ENCODE data around the gene RNF223. TPM values are rescaled to one million over a fixed set of nuclear protein-coding genes. Genes with fewer than 3 reads are reported as not detected.

The RNF223 gene
- polyA plus RNA-seq, 2 of the 4 experiments (the other 2 are of a cell fraction) = 0.08 TPM; not detected in 1

- no peak for TF ChIP-seq HDAC2 (IDR thresholded peaks at IDR 0.05)
- TF ChIP-seq PHF8 (IDR thresholded peaks at IDR 0.05; ENCODE audit: borderline replicate concordance, low read depth) = no peak
- 0 out of 5 replicates have a peak, but pooled peaks of 1 of the 2 experiments have one; percentile 31 for TF ChIP-seq JUN (IDR thresholded peaks at IDR 0.05)
- peak; percentile 41; the same call in 1 of the 2 replicates for TF ChIP-seq GATA3 (IDR thresholded peaks at IDR 0.05; ENCODE audit: borderline replicate concordance)
- TF ChIP-seq FOSL2 (IDR thresholded peaks at IDR 0.05) = no peak
- 0 out of 2 replicates have a peak, but pooled peaks have one; percentile 19 for TF ChIP-seq FOSL2 (CRISPR knock-in tag; IDR thresholded peaks at IDR 0.05)
- TF ChIP-seq, protein P1, sequence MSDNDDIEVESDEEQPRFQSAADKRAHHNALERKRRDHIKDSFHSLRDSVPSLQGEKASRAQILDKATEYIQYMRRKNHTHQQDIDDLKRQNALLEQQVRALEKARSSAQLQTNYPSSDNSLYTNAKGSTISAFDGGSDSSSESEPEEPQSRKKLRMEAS (IDR thresholded peaks at IDR 0.05) = 0 out of 2 replicates have a peak, but pooled peaks have one; percentile 14
- Histone ChIP-seq H3K27ac (peak overlapping the region; percentile 86 to 98), H3K4me3 (peak overlapping the region; percentile 36; the same call in 2 of the 3 replicates), H3K4me1 (peaks cover 50% of the 10 kb centered on the region), H3K9me3 (no peaks in the 10 kb centered on the region), H3K4me2 (peak overlapping the region; percentile 98)
- no CpG with 5 or more reads among the region's 31 CpGs for WGBS (ENCODE audit: missing lambda C conversion rate)
- FAIRE-seq = no peak
- ChIA-PET POLR2A (no interaction called here), CTCF (interaction anchor here (0.7 to 3.9 kb wide), 6 partner anchors 9 to 41 kb away, joined by 3 to 22 read pairs (median 6); partner anchors contain the start of gene ISG15)
- peak; percentile 9 to 39; a peak in 3 of 6 replicates for ATAC-seq
- DNase-seq (ENCODE audit: low read depth in 1 of 2, low spot score in 1 of 2) = peak in 1 of 2 experiments; percentile 65
Measured at GRCh38 chr1:1024771-1025699, 49.1 kb downstream of the RNF223 start.

GRCh38 chr1:1024149-1024770, 49.8 kb downstream of the RNF223 start:
- CTCF ChIA-PET = interaction anchor here (0.7 to 3.9 kb wide), 8 partner anchors 8 to 42 kb away, joined by 3 to 22 read pairs (median 4); partner anchors contain the start of gene ISG15
- DNase-seq (ENCODE audit: low read depth in 1 of 2, low spot score in 1 of 2) = no peak
- H3K4me3 ChIP-seq = peak overlapping the region; percentile 36; the same call in 1 of the 3 replicates
- ATAC-seq = no peak; a peak in 1 of 6 replicates
- H3K27ac ChIP-seq = peak overlapping the region; percentile 86 to 98
- H3K4me2 ChIP-seq = peak overlapping the region; percentile 98
- POLR2A ChIA-PET = no interaction called here
- H3K4me1 ChIP-seq = peaks cover 50% of the 10 kb centered on the region
- 81% methylated on average over 7 of the region's 9 CpGs for WGBS (ENCODE audit: missing lambda C conversion rate)
- no peak for FAIRE-seq
- TF ChIP-seq CBX8 (IDR thresholded peaks at IDR 0.05) (no peak), EHMT2 (IDR thresholded peaks at IDR 0.05; ENCODE audit: low read depth) (no peak), FOSB (CRISPR knock-in tag; IDR thresholded peaks at IDR 0.05) (no peak), SREBF2 (IDR thresholded peaks at IDR 0.05) (no peak)
- H3K9me3 ChIP-seq = no peaks in the 10 kb centered on the region

DNA sequence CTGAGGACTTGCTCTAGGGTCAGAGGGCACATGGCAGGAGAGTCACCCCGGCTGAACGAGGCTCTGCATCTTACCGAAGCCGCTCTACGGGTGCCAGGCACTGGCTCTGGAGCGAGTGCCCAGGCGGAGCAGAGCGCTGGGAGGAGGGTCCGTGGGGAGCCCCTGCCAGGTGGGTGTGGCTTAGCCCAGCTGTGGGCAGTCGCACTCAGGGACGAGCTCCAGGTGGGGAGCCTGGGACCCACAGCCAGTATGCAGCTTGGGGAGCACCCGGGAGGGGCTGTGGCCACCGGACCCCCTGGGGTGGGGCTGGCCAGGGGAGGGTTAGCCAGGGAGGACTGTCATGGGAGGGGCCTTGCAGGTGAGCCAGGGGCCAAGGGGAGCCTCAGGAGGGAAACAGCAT, 50.4 kb downstream of the RNF223 start:
- FAIRE-seq = no peak
- peak overlapping the region; percentile 86 to 98 for H3K27ac ChIP-seq
- WGBS (ENCODE audit: missing lambda C conversion rate) = no CpG with 5 or more reads among the region's 13 CpGs
- peak overlapping the region; percentile 98 for H3K4me2 ChIP-seq
- ChIA-PET POLR2A (no interaction called here), CTCF (interaction anchor here (1.0 to 3.9 kb wide), 6 partner anchors 8 to 40 kb away, joined by 3 to 22 read pairs (median 6); partner anchors contain the start of gene ISG15)
- H3K4me3 ChIP-seq = no peak overlapping the region; the same call in 2 of the 3 replicates
- H3K4me1 ChIP-seq = peaks cover 53% of the 10 kb centered on the region
- no peaks in the 10 kb centered on the region for H3K9me3 ChIP-seq
- no peak for DNase-seq (ENCODE audit: low read depth in 1 of 2, low spot score in 1 of 2)
- no peak for TF ChIP-seq NPAS2 (CRISPR knock-in tag; IDR thresholded peaks at IDR 0.05; ENCODE audit: borderline replicate concordance)
- no peak for TF ChIP-seq ESRRA (IDR thresholded peaks at IDR 0.05; ENCODE audit: borderline replicate concordance, low read length)
- ATAC-seq = no peak

- CTCF ChIA-PET = interaction anchor here (0.9 to 10.5 kb wide), 5 partner anchors 10 to 230 kb away, joined by 3 to 92 read pairs (median 5); no protein-coding TSS in a partner anchor
- POLR2A ChIA-PET = no interaction called here
- H3K4me3 ChIP-seq = no peak overlapping the region; the same call in 2 of the 3 replicates
- H3K4me2 ChIP-seq = peak overlapping the region; percentile 98
- no peak for FAIRE-seq
- TF ChIP-seq SREBF2 (IDR thresholded peaks at IDR 0.05) (no peak), KDM5A (IDR thresholded peaks at IDR 0.05) (no peak), CBX2 (IDR thresholded peaks at IDR 0.05; ENCODE audit: borderline replicate concordance, low read depth) (no peak), BHLHE40 (IDR thresholded peaks at IDR 0.05; ENCODE audit: low read depth, low read length) (no peak)
- TF ChIP-seq, protein P1 (IDR thresholded peaks at IDR 0.05) = 0 out of 2 replicates have a peak, but pooled peaks have one; percentile 3
- H3K9me3 ChIP-seq = no peaks in the 10 kb centered on the region
- no peak for DNase-seq (ENCODE audit: low read depth in 1 of 2, low spot score in 1 of 2)
- 77% methylated on average over 3 of the region's 27 CpGs for WGBS (ENCODE audit: missing lambda C conversion rate)
- H3K27ac ChIP-seq = peak overlapping the region; percentile 98; a peak in 4 of 6 replicates
- peaks cover 53% of the 10 kb centered on the region for H3K4me1 ChIP-seq
- ATAC-seq = no peak
Measured at GRCh38 chr1:1022302-1023009, 51.6 kb downstream of the RNF223 start.
